ENCODE measurements around the gene GATM.

Gene GATM

DNA sequence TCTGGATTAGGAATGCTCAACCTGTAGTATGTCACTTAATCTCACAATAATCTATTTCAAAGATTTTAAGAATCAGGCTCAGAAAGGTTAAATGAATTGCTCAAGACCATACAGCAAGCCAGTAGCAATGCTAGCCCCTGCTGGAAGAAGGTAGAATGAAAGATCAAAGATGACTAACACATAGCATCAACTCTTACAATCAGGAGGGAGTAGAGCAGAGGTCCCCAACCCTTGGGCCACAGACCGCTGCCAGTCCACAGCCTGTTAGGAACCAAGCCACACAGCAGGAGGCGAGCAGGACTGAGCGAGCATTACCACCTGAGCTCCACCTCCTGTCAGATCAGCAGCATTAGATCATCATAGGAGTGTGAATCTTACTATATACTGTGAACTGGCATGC is 15.5 kb upstream of the GATM start:
- no peak overlapping the region for H3K4me3 ChIP-seq (ENCODE audit: low read depth in 1 of 2, low read length in 1 of 2)
- H3K9me3 ChIP-seq = no peaks in the 10 kb centered on the region
- no peaks in the 10 kb centered on the region for H3K36me3 ChIP-seq
- TF ChIP-seq, protein P1, sequence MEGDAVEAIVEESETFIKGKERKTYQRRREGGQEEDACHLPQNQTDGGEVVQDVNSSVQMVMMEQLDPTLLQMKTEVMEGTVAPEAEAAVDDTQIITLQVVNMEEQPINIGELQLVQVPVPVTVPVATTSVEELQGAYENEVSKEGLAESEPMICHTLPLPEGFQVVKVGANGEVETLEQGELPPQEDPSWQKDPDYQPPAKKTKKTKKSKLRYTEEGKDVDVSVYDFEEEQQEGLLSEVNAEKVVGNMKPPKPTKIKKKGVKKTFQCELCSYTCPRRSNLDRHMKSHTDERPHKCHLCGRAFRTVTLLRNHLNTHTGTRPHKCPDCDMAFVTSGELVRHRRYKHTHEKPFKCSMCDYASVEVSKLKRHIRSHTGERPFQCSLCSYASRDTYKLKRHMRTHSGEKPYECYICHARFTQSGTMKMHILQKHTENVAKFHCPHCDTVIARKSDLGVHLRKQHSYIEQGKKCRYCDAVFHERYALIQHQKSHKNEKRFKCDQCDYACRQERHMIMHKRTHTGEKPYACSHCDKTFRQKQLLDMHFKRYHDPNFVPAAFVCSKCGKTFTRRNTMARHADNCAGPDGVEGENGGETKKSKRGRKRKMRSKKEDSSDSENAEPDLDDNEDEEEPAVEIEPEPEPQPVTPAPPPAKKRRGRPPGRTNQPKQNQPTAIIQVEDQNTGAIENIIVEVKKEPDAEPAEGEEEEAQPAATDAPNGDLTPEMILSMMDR (IDR thresholded peaks at IDR 0.05) = no peak
- H3K27me3 ChIP-seq = peaks cover 87% of the 10 kb centered on the region
- no peak overlapping the region for H3K27ac ChIP-seq
- H3K4me1 ChIP-seq (ENCODE audit: control insufficient read depth in 1 of 2, insufficient read depth in 1 of 2, low read depth in 1 of 2, low read length in 1 of 2) = no peaks in the 10 kb centered on the region

- TF ChIP-seq, protein P1 (IDR thresholded peaks at IDR 0.05) = no peak
- Histone ChIP-seq H3K27me3 (peaks cover 85% of the 10 kb centered on the region), H3K9me3 (no peaks in the 10 kb centered on the region), H3K4me3 (ENCODE audit: low read depth in 1 of 2, low read length in 1 of 2) (no peak overlapping the region), H3K4me1 (ENCODE audit: control insufficient read depth in 1 of 2, insufficient read depth in 1 of 2, low read depth in 1 of 2, low read length in 1 of 2) (no peaks in the 10 kb centered on the region), H3K27ac (no peak overlapping the region), H3K36me3 (no peaks in the 10 kb centered on the region)
Observed at GRCh38 chr15:45392584-45392855, 14.2 kb upstream of the GATM start.

GRCh38 chr15:45391746-45392583 is 13.6 kb upstream of the GATM start:
- TF ChIP-seq, protein P1 (IDR thresholded peaks at IDR 0.05) = no peak
- Histone ChIP-seq H3K27ac (peak overlapping the region; percentile 46), H3K4me1 (ENCODE audit: control insufficient read depth in 1 of 2, insufficient read depth in 1 of 2, low read depth in 1 of 2, low read length in 1 of 2) (no peaks in the 10 kb centered on the region), H3K27me3 (peaks cover 86% of the 10 kb centered on the region), H3K9me3 (no peaks in the 10 kb centered on the region), H3K36me3 (no peaks in the 10 kb centered on the region), H3K4me3 (ENCODE audit: low read depth in 1 of 2, low read length in 1 of 2) (no peak overlapping the region)

- H3K27me3 ChIP-seq = peaks cover 91% of the 10 kb centered on the region
- no peaks in the 10 kb centered on the region for H3K4me1 ChIP-seq (ENCODE audit: control insufficient read depth in 1 of 2, insufficient read depth in 1 of 2, low read depth in 1 of 2, low read length in 1 of 2)
- H3K9me3 ChIP-seq = no peaks in the 10 kb centered on the region
- H3K27ac ChIP-seq = no peak overlapping the region
- H3K4me3 ChIP-seq (ENCODE audit: low read depth in 1 of 2, low read length in 1 of 2) = no peak overlapping the region
- H3K36me3 ChIP-seq = no peaks in the 10 kb centered on the region
- TF ChIP-seq, protein P1 (IDR thresholded peaks at IDR 0.05) = no peak
Observed at GRCh38 chr15:45389351-45389750, 11.0 kb upstream of the GATM start.

- Histone ChIP-seq H3K4me1 (ENCODE audit: control insufficient read depth in 1 of 2, insufficient read depth in 1 of 2, low read depth in 1 of 2, low read length in 1 of 2) (no peaks in the 10 kb centered on the region), H3K9me3 (no peaks in the 10 kb centered on the region), H3K27me3 (peaks cover 90% of the 10 kb centered on the region), H3K36me3 (no peaks in the 10 kb centered on the region), H3K4me3 (ENCODE audit: low read depth in 1 of 2, low read length in 1 of 2) (no peak overlapping the region), H3K27ac (no peak overlapping the region)
- TF ChIP-seq, protein P1 (IDR thresholded peaks at IDR 0.05) = no peak
Observed at GRCh38 chr15:45387380-45388007, 9.2 kb upstream of the GATM start.

Data from neutrophil (primary cell).